Esophagus squamous epithelium (tissue), 4 donors: ENCODE results near the gene LTB4R2.

Experiments used
- CTCF ChIP-seq, 6 experiments: fragments of 450-650 bp in 4 of 6; fragments of 200-600 bp in 2 of 6; sonication (generic) in 2 of 6; IDR thresholded peaks; one replicate each; pipeline ENCODE4 v1.5.1; 2016 to 2019; ENCODE audit warnings: antibody characterized with exemption in 6 of 6, mild to moderate bottlenecking in 4 of 6, moderate library complexity in 4 of 6
- POLR2A ChIP-seq, 4 donors: fragments of 450-650 bp; IDR thresholded peaks; one replicate each; pipeline ENCODE4 v1.6.1; 2017; ENCODE audit warnings: antibody characterized with exemption in 4 of 4, mild to moderate bottlenecking in 4 of 4, moderate library complexity in 3 of 4

GRCh38 chr14:24322672-24323071, 12.7 kb downstream of the LTB4R2 start:
- no peak for TF ChIP-seq CTCF (IDR thresholded peaks at IDR 0.05)
- TF ChIP-seq POLR2A (IDR thresholded peaks at IDR 0.05) = no peak
